ENCODE measurements around the gene DYNLT2.

The DYNLT2 gene

GRCh38 chr6:169745405-169745804 lies 6.0 kb downstream of the DYNLT2 start:
- TF ChIP-seq REST (IDR thresholded peaks at IDR 0.05; ENCODE audit: insufficient read depth in 1 of 2, low read depth in 2 of 2, low read length in 2 of 2): no peak
- no peak for TF ChIP-seq TAF1 (IDR thresholded peaks at IDR 0.05; ENCODE audit: borderline replicate concordance, insufficient read depth, low read length)
- TF ChIP-seq SIN3A (IDR thresholded peaks at IDR 0.05; ENCODE audit: borderline replicate concordance, insufficient read depth, low read length): no peak
- no peak for TF ChIP-seq POLR2AphosphoS5 (IDR thresholded peaks at IDR 0.05; ENCODE audit: low read depth, low read length)
- TF ChIP-seq FOXP2 (optimal IDR thresholded peaks at IDR 0.05; ENCODE audit: borderline replicate concordance, extremely low read depth, extremely low read length, insufficient read depth): no peak

- TF ChIP-seq TAF1 (IDR thresholded peaks at IDR 0.05; ENCODE audit: borderline replicate concordance, insufficient read depth, low read length): no peak
- TF ChIP-seq FOXP2 (optimal IDR thresholded peaks at IDR 0.05; ENCODE audit: borderline replicate concordance, extremely low read depth, extremely low read length, insufficient read depth): no peak
- no peak for TF ChIP-seq SIN3A (IDR thresholded peaks at IDR 0.05; ENCODE audit: borderline replicate concordance, insufficient read depth, low read length)
Observed at GRCh38 chr6:169741344-169741743, 10.0 kb downstream of the DYNLT2 start.

GRCh38 chr6:169738976-169739529 lies 12.3 kb downstream of the DYNLT2 start:
- TF ChIP-seq POLR2AphosphoS5 (IDR thresholded peaks at IDR 0.05; ENCODE audit: low read depth, low read length): no peak
- TF ChIP-seq SIN3A (IDR thresholded peaks at IDR 0.05; ENCODE audit: borderline replicate concordance, insufficient read depth, low read length): no peak
- no peak for TF ChIP-seq FOXP2 (optimal IDR thresholded peaks at IDR 0.05; ENCODE audit: borderline replicate concordance, extremely low read depth, extremely low read length, insufficient read depth)
- no peak for TF ChIP-seq TAF1 (IDR thresholded peaks at IDR 0.05; ENCODE audit: borderline replicate concordance, insufficient read depth, low read length)
- no peak for TF ChIP-seq REST (IDR thresholded peaks at IDR 0.05; ENCODE audit: insufficient read depth in 1 of 2, low read depth in 2 of 2, low read length in 2 of 2)

- TF ChIP-seq TAF1 (IDR thresholded peaks at IDR 0.05; ENCODE audit: borderline replicate concordance, insufficient read depth, low read length): no peak
- TF ChIP-seq SIN3A (IDR thresholded peaks at IDR 0.05; ENCODE audit: borderline replicate concordance, insufficient read depth, low read length): no peak
- no peak for TF ChIP-seq REST (IDR thresholded peaks at IDR 0.05; ENCODE audit: insufficient read depth in 1 of 2, low read depth in 2 of 2, low read length in 2 of 2)
- TF ChIP-seq FOXP2 (optimal IDR thresholded peaks at IDR 0.05; ENCODE audit: borderline replicate concordance, extremely low read depth, extremely low read length, insufficient read depth): no peak
- TF ChIP-seq POLR2AphosphoS5 (IDR thresholded peaks at IDR 0.05; ENCODE audit: low read depth, low read length): no peak
Observed at GRCh38 chr6:169738204-169738975, 13.0 kb downstream of the DYNLT2 start.

GRCh38 chr6:169729961-169730360 lies 21.4 kb downstream of the DYNLT2 start:
- TF ChIP-seq SIN3A (IDR thresholded peaks at IDR 0.05; ENCODE audit: borderline replicate concordance, insufficient read depth, low read length) (no peak), FOXP2 (optimal IDR thresholded peaks at IDR 0.05; ENCODE audit: borderline replicate concordance, extremely low read depth, extremely low read length, insufficient read depth) (no peak), REST (IDR thresholded peaks at IDR 0.05; ENCODE audit: insufficient read depth in 1 of 2, low read depth in 2 of 2, low read length in 2 of 2) (no peak), TAF1 (IDR thresholded peaks at IDR 0.05; ENCODE audit: borderline replicate concordance, insufficient read depth, low read length) (no peak), POLR2AphosphoS5 (IDR thresholded peaks at IDR 0.05; ENCODE audit: low read depth, low read length) (no peak)
